Endodermal cell (in vitro differentiated cells): ENCODE measurements around the gene SFRP2. TPM values are rescaled to one million over a fixed set of nuclear protein-coding genes. Genes with fewer than 3 reads are reported as not detected.
A peak's percentile ranks its signal among the peaks of the same experiment; 100 is the strongest.

Experiments used
- DNase-seq: peaks from one replicate; pipeline ENCODE4 v3.0.0-alpha.2; 2017
- H3K27ac ChIP-seq: 2 replicates; pipeline ENCODE4 v1.5.1; 2013; ENCODE audit warnings: mild to moderate bottlenecking, low read depth, low read length, moderate library complexity
- H3K27me3 ChIP-seq: 2 replicates; pipeline ENCODE4 v1.6.1; 2013; ENCODE audit warnings: mild to moderate bottlenecking, low read length, moderate library complexity; ENCODE audit not compliant: insufficient read depth, control insufficient read depth, poor library complexity, severe bottlenecking
- H3K36me3 ChIP-seq: 2 replicates; pipeline ENCODE4 v1.7.0; 2013; ENCODE audit warnings: mild to moderate bottlenecking, low read length, moderate library complexity; ENCODE audit not compliant: control insufficient read depth, insufficient read depth
- H3K4me1 ChIP-seq: one replicate; pipeline ENCODE4 v1.7.0; 2013; ENCODE audit warnings: low read length; ENCODE audit not compliant: control insufficient read depth, insufficient read depth
- H3K4me3 ChIP-seq: 2 replicates; pipeline ENCODE4 v1.5.1; 2013; ENCODE audit warnings: mild to moderate bottlenecking, low read length, moderate library complexity
- H3K9ac ChIP-seq: 2 replicates; pipeline ENCODE4 v1.6.1; 2013; ENCODE audit warnings: mild to moderate bottlenecking, low read length, moderate library complexity; ENCODE audit not compliant: poor library complexity, severe bottlenecking; ENCODE audit errors: extremely low read depth
- H3K9me3 ChIP-seq: 2 replicates; pipeline ENCODE4 v1.6.1; 2013; ENCODE audit warnings: mild to moderate bottlenecking, low read length, moderate library complexity; ENCODE audit not compliant: control insufficient read depth
- H3K27ac Mint-ChIP-seq: 2 replicates; pipeline ENCODE4 v1.8.0; 2020; ENCODE audit warnings: mixed read lengths
- H3K27me3 Mint-ChIP-seq: 2 replicates; pipeline ENCODE4 v1.8.0; 2021; ENCODE audit warnings: mild to moderate bottlenecking, mixed read lengths; ENCODE audit not compliant: insufficient read depth
- H3K36me3 Mint-ChIP-seq: 2 replicates; pipeline ENCODE4 v1.8.0; 2020; ENCODE audit warnings: low read depth, mixed read lengths
- H3K4me1 Mint-ChIP-seq: 2 replicates; pipeline ENCODE4 v1.8.0; 2020; ENCODE audit warnings: mixed read lengths
- H3K4me3 Mint-ChIP-seq: 2 replicates; pipeline ENCODE4 v1.8.0; 2020; ENCODE audit warnings: mild to moderate bottlenecking, moderate library complexity, mixed read lengths
- H3K9me3 Mint-ChIP-seq: 2 replicates; pipeline ENCODE4 v1.8.0; 2020; ENCODE audit warnings: mild to moderate bottlenecking, mixed read lengths
- CTCF ChIP-seq: fragments of 200-600 bp; sonication (generic); conservative IDR thresholded peaks from 2 replicates; pipeline ENCODE4 v1.5.0; 2021; ENCODE audit warnings: antibody characterized with exemption, mild to moderate bottlenecking
- WGBS, 2 experiments: methylation state at CpG; one replicate each; pipeline versions ENCODE4 v1.1.5 to v1.1.7; 2013; ENCODE audit warnings: missing lambda C conversion rate in 2 of 2, mixed read lengths in 1 of 2; ENCODE audit not compliant: insufficient coverage in 1 of 2, insufficient read length in 1 of 2; 5-methylcytosine and 5-hydroxymethylcytosine counted together
- total RNA-seq, 2 donors: library from RNA; stranded (reverse); fragmentation: NEBNext Ultra II Directional in 1 of 2; extraction: Animal tissue kit (Norgen Biotek cat#: 25700) in 1 of 2; gene quantifications; 2 replicates in 1 of 2; 3 replicates in 1 of 2; pipeline ENCODE4 v1.2.1, GENCODE V29; 2021

Gene SFRP2
- total RNA-seq, 2 donors from 2014 or later, result 5.3 to 69.1 TPM

- no peaks in the 10 kb centered on the region for H3K27me3 Mint-ChIP-seq
- 50 to 59% methylated on average over 1 to 2 of the region's 2 CpGs for WGBS, 2 experiments
These were observed 27.7 kb upstream of the SFRP2 start for GRCh38 chr4:153816542-153816941.

GRCh38 chr4:153814789-153815188 lies 25.9 kb upstream of the SFRP2 start:
- no peak for TF ChIP-seq CTCF
- H3K4me3 ChIP-seq, result no peak overlapping the region
- H3K9me3 ChIP-seq, result no peaks in the 10 kb centered on the region
- 93 to 95% methylated on average over 2 of the region's 2 CpGs for WGBS, 2 experiments
- H3K4me3 Mint-ChIP-seq, result no peak overlapping the region
- H3K4me1 Mint-ChIP-seq, result peaks cover 7% of the 10 kb centered on the region
- no peak overlapping the region for H3K9ac ChIP-seq
- H3K9me3 Mint-ChIP-seq, result peaks cover 5% of the 10 kb centered on the region
- H3K4me1 ChIP-seq, result peaks cover 3% of the 10 kb centered on the region
- H3K36me3 ChIP-seq, result no peaks in the 10 kb centered on the region
- no peak overlapping the region for H3K27ac ChIP-seq
- no peaks in the 10 kb centered on the region for H3K36me3 Mint-ChIP-seq
- no peak overlapping the region for H3K27ac Mint-ChIP-seq
- H3K27me3 ChIP-seq, result no peaks in the 10 kb centered on the region
- DNase-seq, result no peak
- no peaks in the 10 kb centered on the region for H3K27me3 Mint-ChIP-seq

More at GRCh38 chr4:153816542-153816941, 27.7 kb upstream of the SFRP2 start:
- no peaks in the 10 kb centered on the region for H3K36me3 Mint-ChIP-seq
- TF ChIP-seq CTCF, result no peak
- peaks cover 5% of the 10 kb centered on the region for H3K4me1 Mint-ChIP-seq
- peak; percentile 57 for DNase-seq
- Histone ChIP-seq H3K27ac (no peak overlapping the region), H3K9me3 (no peaks in the 10 kb centered on the region), H3K4me1 (peaks cover 3% of the 10 kb centered on the region), H3K4me3 (no peak overlapping the region), H3K36me3 (no peaks in the 10 kb centered on the region), H3K9ac (no peak overlapping the region), H3K27me3 (no peaks in the 10 kb centered on the region)
- H3K9me3 Mint-ChIP-seq, result peaks cover 6% of the 10 kb centered on the region
- no peak overlapping the region for H3K4me3 Mint-ChIP-seq
- H3K27ac Mint-ChIP-seq, result no peak overlapping the region

- Mint-ChIP-seq H3K36me3 (no peaks in the 10 kb centered on the region), H3K27ac (no peak overlapping the region), H3K4me3 (no peak overlapping the region), H3K9me3 (peaks cover 7% of the 10 kb centered on the region), H3K4me1 (peaks cover 5% of the 10 kb centered on the region), H3K27me3 (no peaks in the 10 kb centered on the region)
- no peaks in the 10 kb centered on the region for H3K36me3 ChIP-seq
- no peak overlapping the region for H3K9ac ChIP-seq
- no peaks in the 10 kb centered on the region for H3K9me3 ChIP-seq
- H3K27me3 ChIP-seq, result no peaks in the 10 kb centered on the region
- no peak overlapping the region for H3K27ac ChIP-seq
- TF ChIP-seq CTCF, result no peak
- DNase-seq, result no peak
- no peak overlapping the region for H3K4me3 ChIP-seq
- 90 to 94% methylated on average over 8 to 9 of the region's 9 CpGs for WGBS, 2 experiments
- H3K4me1 ChIP-seq, result peaks cover 3% of the 10 kb centered on the region
These were observed 21.3 kb upstream of the SFRP2 start for GRCh38 chr4:153809916-153810810.
